Brain microvascular endothelial cell (primary cell): Measurements from ENCODE around the gene MUC5B.

Experiments
- DNase-seq: peaks from one replicate; pipeline ENCODE4 v3.0.0-alpha.2; 2020
- H3K27ac ChIP-seq: fragments of 250-450 bp; sonication (Bioruptor Pico); 2 replicates; pipeline ENCODE4 v1.5.1; 2020; ENCODE audit warnings: mild to moderate bottlenecking, moderate library complexity
- H3K27me3 ChIP-seq: fragments of 250-450 bp; sonication (Bioruptor Pico); replicated peaks from 2 replicates; pipeline ENCODE4 v1.5.1; 2020; ENCODE audit warnings: mild to moderate bottlenecking
- H3K36me3 ChIP-seq: fragments of 250-450 bp; sonication (Bioruptor Pico); replicated peaks from 2 replicates; pipeline ENCODE4 v1.5.1; 2020; ENCODE audit warnings: mild to moderate bottlenecking
- H3K4me3 ChIP-seq: 2 replicates; pipeline ENCODE4 v1.5.1; 2011; ENCODE audit warnings: low read depth, mild to moderate bottlenecking, control low read depth, low read length, moderate library complexity
- in situ Hi-C: cut with HindIII; loops from 2 replicates; pipeline ENCODE4 v1.10.0; 2017; ENCODE audit warnings: low sequenced_read_pairs, low pct_ligation_motif_present
- TF ChIP-seq, protein P1 (sequence below): IDR thresholded peaks from 2 replicates; pipeline ENCODE4 v1.5.1; 2011; ENCODE audit warnings: low read depth, mild to moderate bottlenecking, moderate library complexity, low read length, control low read depth, inconsistent platforms; ENCODE audit errors: missing control alignments

Gene MUC5B

DNA sequence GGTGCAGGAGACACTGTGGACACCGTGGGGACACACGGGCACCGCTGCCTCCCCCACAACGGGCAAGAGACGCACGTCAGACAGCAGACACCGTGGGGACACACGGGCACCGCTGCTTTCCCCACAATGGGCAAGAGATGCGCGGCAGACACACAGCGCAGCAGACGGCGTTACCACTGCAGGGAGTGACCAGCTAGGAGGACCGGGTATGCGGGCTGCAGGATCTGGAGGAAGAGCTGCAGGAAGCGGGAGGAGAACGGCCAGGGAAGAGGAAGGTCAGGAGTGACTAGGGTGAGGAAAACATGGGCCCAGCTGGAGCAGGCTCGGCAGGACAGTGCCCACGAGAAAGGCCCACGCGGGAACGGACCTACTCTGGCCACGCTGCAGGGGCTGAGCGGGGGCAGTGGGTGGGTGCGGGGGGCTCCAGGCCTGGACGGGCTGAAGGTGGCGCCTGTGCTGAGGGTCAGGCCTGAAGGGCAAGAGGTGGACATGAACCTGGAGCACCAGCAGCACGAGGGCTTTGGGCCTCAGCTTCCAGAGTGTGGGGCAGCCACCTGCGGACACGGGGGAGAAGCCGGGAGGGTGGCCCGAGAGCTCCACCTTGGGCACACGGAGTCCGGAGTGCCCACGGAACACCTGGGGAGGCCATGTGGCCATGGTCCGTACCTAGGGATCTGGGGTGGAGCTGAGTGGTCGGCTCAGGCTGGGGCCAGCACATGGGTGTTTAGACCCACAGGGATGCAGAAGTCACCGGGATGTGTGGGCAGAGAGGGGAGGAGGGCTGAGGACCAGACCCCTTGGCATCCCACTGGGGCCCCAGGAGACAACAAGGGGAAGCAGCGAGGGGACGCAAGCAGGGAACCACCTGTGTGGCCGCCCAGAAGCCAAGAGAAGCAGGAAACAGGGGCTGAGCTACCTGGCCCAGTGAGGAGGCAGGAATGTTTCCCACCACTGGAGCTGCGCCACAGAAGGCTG is 70.1 kb downstream of the MUC5B start:
- TF ChIP-seq, protein P1, sequence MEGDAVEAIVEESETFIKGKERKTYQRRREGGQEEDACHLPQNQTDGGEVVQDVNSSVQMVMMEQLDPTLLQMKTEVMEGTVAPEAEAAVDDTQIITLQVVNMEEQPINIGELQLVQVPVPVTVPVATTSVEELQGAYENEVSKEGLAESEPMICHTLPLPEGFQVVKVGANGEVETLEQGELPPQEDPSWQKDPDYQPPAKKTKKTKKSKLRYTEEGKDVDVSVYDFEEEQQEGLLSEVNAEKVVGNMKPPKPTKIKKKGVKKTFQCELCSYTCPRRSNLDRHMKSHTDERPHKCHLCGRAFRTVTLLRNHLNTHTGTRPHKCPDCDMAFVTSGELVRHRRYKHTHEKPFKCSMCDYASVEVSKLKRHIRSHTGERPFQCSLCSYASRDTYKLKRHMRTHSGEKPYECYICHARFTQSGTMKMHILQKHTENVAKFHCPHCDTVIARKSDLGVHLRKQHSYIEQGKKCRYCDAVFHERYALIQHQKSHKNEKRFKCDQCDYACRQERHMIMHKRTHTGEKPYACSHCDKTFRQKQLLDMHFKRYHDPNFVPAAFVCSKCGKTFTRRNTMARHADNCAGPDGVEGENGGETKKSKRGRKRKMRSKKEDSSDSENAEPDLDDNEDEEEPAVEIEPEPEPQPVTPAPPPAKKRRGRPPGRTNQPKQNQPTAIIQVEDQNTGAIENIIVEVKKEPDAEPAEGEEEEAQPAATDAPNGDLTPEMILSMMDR = no peak
- no peaks in the 10 kb centered on the region for H3K27me3 ChIP-seq
- peaks cover 26% of the 10 kb centered on the region for H3K36me3 ChIP-seq
- in situ Hi-C loops = no loop called here
- no peak overlapping the region for H3K4me3 ChIP-seq
- H3K27ac ChIP-seq = no peak overlapping the region
- DNase-seq = no peak

DNA sequence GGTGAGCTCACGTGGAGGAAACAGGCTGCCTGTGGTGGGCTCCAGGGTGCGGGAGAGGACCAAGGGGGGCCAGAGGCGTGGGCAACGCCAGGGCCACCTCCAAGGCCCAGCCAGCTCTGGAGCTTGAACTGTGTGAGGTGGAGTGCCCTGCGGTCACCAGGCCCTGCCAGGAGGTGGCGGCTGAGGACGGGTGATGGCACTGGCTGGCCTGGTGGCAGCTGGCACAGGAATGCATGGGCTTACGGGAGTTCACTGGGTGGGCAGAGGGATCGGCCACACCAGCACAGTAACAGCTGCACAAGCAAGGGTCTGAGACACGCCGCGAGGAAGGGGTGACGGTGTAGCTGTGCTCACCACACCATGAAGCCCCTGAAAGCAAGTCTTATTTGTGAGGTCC is 70.8 kb downstream of the MUC5B start:
- TF ChIP-seq, protein P1 = peak; percentile 45
- no peak for DNase-seq
- no peaks in the 10 kb centered on the region for H3K27me3 ChIP-seq
- peaks cover 29% of the 10 kb centered on the region for H3K36me3 ChIP-seq
- in situ Hi-C loops = no loop called here
- no peak overlapping the region for H3K4me3 ChIP-seq
- no peak overlapping the region for H3K27ac ChIP-seq

DNA sequence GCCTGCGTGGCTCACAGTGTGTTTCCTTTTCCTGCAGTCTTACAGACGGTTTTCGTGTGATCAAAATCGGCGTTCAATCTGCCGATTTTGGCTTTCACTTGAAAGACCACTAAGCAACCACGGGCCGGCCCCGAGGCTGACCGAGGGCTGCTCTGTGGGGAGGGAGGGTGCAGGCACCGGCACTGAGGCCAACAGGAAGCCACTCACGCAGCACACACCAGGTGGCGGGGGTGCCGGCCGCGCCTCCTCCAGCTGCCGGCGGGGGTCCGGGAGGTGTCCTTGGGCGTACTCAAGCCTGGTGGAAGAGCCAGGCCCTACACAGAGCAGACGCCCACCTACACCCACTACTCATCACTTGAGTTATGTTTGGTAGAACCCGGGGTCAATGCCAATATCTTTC is 72.2 kb downstream of the MUC5B start:
- TF ChIP-seq, protein P1 = no peak
- no peaks in the 10 kb centered on the region for H3K27me3 ChIP-seq
- peaks cover 22% of the 10 kb centered on the region for H3K36me3 ChIP-seq
- no peak overlapping the region for H3K27ac ChIP-seq
- in situ Hi-C loops = no loop called here
- no peak overlapping the region for H3K4me3 ChIP-seq
- DNase-seq = no peak

DNA sequence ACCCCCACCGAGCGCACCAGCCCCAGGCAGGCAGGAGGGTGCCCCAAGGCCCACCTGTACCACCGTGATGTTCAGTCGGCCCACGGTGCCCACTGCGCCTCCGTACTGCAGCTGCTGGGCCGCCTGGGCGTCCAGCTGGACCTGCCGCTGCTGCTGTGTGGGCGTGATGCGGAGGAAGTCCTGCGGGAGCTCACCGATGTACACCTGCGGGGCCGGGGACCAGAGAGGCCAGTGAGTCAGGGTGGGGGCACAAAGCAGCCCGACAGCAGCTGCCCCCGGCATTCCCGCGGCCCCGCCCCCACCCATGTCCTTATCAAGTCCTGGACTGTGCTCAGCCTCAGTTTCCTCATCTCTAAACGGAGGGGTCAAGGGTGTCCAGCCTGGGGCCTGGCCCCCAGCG is 72.7 kb downstream of the MUC5B start:
- H3K36me3 ChIP-seq = peaks cover 16% of the 10 kb centered on the region
- in situ Hi-C loops = no loop called here
- DNase-seq = no peak
- no peak overlapping the region for H3K27ac ChIP-seq
- no peaks in the 10 kb centered on the region for H3K27me3 ChIP-seq
- H3K4me3 ChIP-seq = no peak overlapping the region
- TF ChIP-seq, protein P1 = no peak

DNA sequence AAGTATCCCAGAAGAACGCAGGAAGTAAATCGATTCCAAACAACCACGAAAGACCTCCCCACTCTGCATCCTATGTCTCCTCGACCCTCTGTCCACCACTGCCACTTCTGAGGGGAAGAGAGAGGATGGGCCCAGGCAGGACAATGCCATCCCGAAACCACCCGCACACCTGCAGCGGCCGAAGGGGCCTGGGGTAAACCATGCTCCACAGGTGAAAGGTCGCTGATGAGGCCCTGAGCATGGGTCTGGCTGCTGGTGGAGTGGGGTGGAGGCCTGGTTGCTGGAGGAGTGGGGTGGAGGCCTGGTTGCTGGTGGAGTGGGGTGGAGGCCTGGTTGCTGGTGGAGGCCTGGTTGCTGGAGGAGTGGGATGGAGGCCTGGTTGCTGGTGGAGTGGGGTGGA is 73.4 kb downstream of the MUC5B start:
- no peak for DNase-seq
- TF ChIP-seq, protein P1 = no peak

More for the DNA sequence above, 73.4 kb downstream of the MUC5B start:
- no peak overlapping the region for H3K4me3 ChIP-seq
- in situ Hi-C loops = no loop called here
- no peaks in the 10 kb centered on the region for H3K27me3 ChIP-seq
- H3K36me3 ChIP-seq = peaks cover 15% of the 10 kb centered on the region
- no peak overlapping the region for H3K27ac ChIP-seq
